Spleen (tissue), 7 donors: ENCODE measurements around the gene GADL1.

Experiments
- POLR2A ChIP-seq, 3 donors: fragments of 450-650 bp; IDR thresholded peaks; one replicate each; pipeline ENCODE4 v1.5.1; 2017; ENCODE audit warnings: antibody characterized with exemption in 3 of 3, mild to moderate bottlenecking in 1 of 3
- TF ChIP-seq, protein P1 (sequence below), 11 experiments: fragments of 200-600 bp in 7 of 11; fragments of 450-650 bp in 4 of 11; sonication (generic) in 4 of 11; IDR thresholded peaks in 8 of 11; conservative IDR thresholded peaks in 3 of 11; 1 replicate in 7 of 11; 2 replicates in 4 of 11; pipeline versions ENCODE4 v1.4.0 to v1.8.0; 2016 to 2021; ENCODE audit warnings: antibody characterized with exemption in 11 of 11, inconsistent platforms in 4 of 11, mild to moderate bottlenecking in 1 of 11
- donor health status: DM: no; HTN: no; CAD: no; lungs with moderate emphysema.
- donor health status: DM: no; HTN: no; CAD: no.
- donor health status: DM: no; HTN: no; CAD: no.

DNA sequence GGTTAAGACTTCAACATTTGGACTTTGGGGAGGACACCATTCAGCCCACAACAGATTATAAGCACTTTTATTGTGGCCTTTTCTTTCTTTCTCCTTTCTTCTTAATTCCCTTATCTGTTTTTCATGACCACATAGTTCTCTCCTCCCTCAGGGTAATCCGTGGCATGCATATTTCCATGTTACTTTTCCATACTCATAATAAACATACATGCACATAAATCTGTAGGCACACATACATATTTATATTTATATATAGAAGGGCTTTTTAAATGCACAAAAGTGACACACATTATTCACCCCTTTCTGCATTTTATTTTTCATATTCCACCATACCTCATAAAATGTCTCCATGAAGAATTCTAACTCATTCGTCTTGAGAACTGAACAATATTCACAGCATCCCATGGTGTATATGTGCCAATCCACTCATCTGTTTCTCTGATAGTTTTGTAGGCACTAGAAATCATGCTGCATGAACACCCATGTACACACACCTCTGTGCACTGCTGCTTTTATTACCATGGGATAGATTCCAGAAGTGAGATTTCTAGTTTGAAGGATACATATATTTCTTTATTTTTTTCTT is 38.1 kb upstream of the GADL1 start:
- TF ChIP-seq, protein P1, sequence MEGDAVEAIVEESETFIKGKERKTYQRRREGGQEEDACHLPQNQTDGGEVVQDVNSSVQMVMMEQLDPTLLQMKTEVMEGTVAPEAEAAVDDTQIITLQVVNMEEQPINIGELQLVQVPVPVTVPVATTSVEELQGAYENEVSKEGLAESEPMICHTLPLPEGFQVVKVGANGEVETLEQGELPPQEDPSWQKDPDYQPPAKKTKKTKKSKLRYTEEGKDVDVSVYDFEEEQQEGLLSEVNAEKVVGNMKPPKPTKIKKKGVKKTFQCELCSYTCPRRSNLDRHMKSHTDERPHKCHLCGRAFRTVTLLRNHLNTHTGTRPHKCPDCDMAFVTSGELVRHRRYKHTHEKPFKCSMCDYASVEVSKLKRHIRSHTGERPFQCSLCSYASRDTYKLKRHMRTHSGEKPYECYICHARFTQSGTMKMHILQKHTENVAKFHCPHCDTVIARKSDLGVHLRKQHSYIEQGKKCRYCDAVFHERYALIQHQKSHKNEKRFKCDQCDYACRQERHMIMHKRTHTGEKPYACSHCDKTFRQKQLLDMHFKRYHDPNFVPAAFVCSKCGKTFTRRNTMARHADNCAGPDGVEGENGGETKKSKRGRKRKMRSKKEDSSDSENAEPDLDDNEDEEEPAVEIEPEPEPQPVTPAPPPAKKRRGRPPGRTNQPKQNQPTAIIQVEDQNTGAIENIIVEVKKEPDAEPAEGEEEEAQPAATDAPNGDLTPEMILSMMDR (IDR thresholded peaks at IDR 0.05 in 8 of 11, conservative IDR thresholded peaks at IDR 0.05 in 3 of 11): no peak
- no peak for TF ChIP-seq POLR2A (IDR thresholded peaks at IDR 0.05)
